Femur (tissue), 1 donor: ENCODE measurements around the gene SRGAP2C.
"Not testable (repeated sequence)": the region's sequence is repeated elsewhere in the genome, so short reads cannot be mapped to it uniquely, and the experiment has no call there.

Experiments used
- DNase-seq: peaks from one replicate; pipeline ENCODE4 v3.0.0-alpha.2; 2017

SRGAP2C gene

GRCh38 chr1:121283587-121284180 lies 98.9 kb downstream of the SRGAP2C start:
- DNase-seq = not testable (repeated sequence)

GRCh38 chr1:121292590-121292989 lies 107.8 kb downstream of the SRGAP2C start:
- not testable (repeated sequence) for DNase-seq

GRCh38 chr1:121293263-121294204 lies 108.8 kb downstream of the SRGAP2C start:
- DNase-seq = peak; percentile 17

GRCh38 chr1:121294205-121294570 lies 109.4 kb downstream of the SRGAP2C start:
- not testable (repeated sequence) for DNase-seq

- not testable (repeated sequence) for DNase-seq
Measured at GRCh38 chr1:121296563-121296962, 111.8 kb downstream of the SRGAP2C start.

- DNase-seq = not testable (repeated sequence)
Measured at GRCh38 chr1:121298529-121298928, 113.8 kb downstream of the SRGAP2C start.

DNA sequence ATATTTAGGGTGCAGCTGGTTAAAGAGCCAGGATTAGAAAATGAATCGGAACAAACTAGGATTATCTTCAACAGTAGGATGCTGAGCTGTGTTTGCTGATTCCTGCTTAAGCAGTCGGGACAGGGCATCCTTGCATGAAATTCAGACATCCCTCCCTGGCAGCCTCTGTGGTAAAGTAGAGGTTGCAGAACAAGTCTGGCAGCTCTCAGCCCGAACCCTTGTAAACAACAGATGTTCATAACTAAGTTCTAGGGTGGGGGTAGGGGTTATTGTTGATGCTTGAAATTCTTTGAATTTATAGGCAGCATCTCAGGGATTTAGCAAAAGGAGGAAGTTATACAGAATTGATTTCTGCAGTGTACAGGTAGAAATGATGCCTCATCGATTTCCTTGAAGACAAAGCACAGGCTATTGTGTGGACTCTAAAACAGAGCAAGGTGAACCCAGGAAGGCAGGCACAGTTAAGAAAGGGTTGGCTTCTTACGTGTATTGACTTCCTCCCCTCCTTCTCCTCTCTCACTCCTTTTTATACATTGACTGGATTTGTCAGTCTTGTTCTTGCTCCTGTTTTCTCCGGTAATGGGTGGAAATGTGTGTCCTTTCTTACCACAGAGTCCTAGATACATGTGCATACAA lies 114.9 kb downstream of the SRGAP2C start:
- DNase-seq = not testable (repeated sequence)

GRCh38 chr1:121301876-121302275 lies 117.1 kb downstream of the SRGAP2C start:
- DNase-seq = not testable (repeated sequence)

DNA sequence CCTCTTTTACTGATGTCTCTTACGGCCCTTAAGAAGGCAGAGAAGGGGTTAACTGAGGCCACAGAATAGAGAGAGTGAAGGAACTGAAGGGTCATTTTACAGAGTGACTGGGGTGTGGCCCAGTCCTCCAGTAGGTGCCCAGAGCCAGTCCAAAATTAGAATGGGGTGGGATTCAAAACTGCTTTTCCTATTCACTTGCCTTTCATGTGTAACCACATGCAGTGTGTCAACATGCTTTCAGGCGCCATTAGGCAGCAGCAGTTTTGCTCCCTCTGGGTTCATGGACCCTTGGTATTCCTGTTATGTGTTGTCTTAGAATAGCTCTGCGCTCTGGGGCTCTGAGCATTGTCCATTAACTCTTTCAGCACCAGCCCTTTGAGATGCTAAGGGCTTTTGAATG lies 123.0 kb downstream of the SRGAP2C start:
- not testable (repeated sequence) for DNase-seq

GRCh38 chr1:121315509-121315908 lies 130.7 kb downstream of the SRGAP2C start:
- DNase-seq = not testable (repeated sequence)

DNA sequence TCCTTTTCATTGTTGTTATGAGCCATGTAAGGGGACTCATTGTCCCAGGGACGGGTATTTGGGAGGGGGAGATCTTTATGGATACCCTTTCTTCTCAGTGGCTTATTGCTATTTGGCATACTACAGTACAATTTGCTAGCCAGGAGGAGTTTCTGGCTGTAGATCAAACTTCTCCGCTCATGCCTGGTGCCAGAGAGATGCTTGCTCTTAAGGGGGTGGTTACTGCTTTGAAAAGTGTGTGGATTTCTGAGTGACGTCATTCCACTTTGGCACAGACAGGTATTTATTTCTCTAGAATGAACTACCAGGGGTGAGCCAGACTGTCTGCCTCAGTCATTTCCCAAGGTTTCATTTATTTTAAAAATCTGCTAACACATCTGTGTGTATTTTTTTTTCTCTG lies 131.3 kb downstream of the SRGAP2C start:
- DNase-seq = not testable (repeated sequence)

DNA sequence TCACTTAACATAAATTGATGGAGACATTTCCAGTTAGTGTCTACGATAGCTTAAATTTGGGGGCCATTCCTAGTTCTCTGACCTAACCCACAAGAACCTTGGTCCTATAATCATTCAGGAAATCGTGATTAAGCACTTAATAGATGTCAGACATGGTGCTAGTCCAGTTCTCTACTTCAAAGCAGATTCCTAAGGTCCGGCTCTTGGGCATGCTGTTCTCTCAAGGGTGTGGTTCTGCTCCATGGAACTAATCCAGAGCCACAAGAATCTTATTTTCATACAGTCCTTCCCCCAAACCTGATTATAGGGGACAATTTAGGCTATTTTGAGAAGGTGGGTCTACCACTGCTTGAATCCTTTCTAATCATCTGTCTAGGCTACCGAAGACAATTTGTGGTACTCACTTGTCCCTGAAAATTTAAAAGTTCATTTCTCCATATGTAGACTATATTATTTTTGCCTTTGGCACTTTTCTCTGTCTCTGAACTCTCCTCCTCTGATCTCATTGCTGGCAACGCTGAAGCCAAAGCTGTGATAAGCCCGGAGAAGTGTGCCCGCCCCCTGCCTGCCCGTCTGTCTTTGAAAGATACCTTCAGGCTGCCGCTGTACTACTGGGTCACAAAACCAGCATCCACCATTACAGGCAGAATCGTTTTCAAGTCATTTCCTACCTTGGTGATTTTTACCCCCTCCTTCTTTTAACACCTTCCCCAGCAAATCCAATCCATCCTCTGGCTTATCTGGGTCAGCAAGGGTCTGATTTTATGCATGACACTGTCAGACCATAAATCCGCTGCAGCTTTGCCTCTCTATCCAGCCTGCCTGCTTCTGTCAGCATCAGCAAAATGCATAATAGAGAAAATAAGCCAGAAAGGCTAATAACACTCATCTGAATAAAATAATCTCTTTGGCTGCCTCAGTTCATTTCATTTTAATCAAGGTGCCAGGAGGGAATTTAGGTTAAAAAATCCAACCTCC lies 133.0 kb downstream of the SRGAP2C start:
- DNase-seq = peak; percentile 7

- not testable (repeated sequence) for DNase-seq
Measured at GRCh38 chr1:121318687-121319086, 133.9 kb downstream of the SRGAP2C start.

GRCh38 chr1:121321660-121322059 lies 136.9 kb downstream of the SRGAP2C start:
- not testable (repeated sequence) for DNase-seq

DNA sequence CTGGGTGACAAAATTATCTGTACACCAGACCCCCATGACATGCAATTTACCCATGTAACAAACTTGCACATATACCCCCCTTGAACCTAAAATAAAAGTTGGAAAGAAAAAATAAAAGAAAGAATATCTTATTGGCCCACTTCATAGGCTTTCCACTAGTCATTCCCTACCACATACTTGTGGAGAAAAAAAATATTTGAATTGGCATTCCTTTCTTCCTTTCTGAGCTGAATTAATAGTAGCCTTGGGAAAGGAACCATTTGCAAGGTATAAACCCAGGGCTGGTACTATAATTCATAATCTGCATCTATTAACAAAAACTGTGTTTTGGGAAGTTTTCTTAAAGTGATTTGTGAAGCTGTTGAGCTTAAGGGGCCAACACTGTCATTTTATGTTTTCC lies 140.0 kb downstream of the SRGAP2C start:
- not testable (repeated sequence) for DNase-seq

- DNase-seq = not testable (repeated sequence)
Measured at GRCh38 chr1:121332141-121332540, 147.4 kb downstream of the SRGAP2C start.

GRCh38 chr1:121332599-121333562 lies 148.1 kb downstream of the SRGAP2C start:
- DNase-seq = not testable (repeated sequence)

- not testable (repeated sequence) for DNase-seq
Measured at GRCh38 chr1:121337958-121338357, 153.2 kb downstream of the SRGAP2C start.

- not testable (repeated sequence) for DNase-seq
Measured at GRCh38 chr1:121339611-121340010, 154.8 kb downstream of the SRGAP2C start.

- DNase-seq = not testable (repeated sequence)
Measured at GRCh38 chr1:121343311-121343906, 158.6 kb downstream of the SRGAP2C start.
